UCSD-AML1 (cell line): Measurements from ENCODE around the gene SLC39A1.

Experiments
- DNase-seq: peaks from one replicate; lab custom pipeline; 2025; ENCODE audit not compliant: unreplicated experiment; lab: John Stamatoyannopoulos, UW

Gene SLC39A1

GRCh38 chr1:153977250-153978240 is 14.2 kb upstream of the SLC39A1 start, which contains the start of gene JTB:
JTB (minus strand) TSS chr1:153977674; CDS start chr1:153977252, 422 bp downstream.
- peak; percentile 84 for DNase-seq

GRCh38 chr1:153976819-153977249 is 13.5 kb upstream of the SLC39A1 start:
- no peak for DNase-seq

GRCh38 chr1:153973525-153973924 is 10.2 kb upstream of the SLC39A1 start:
- DNase-seq = no peak

- no peak for DNase-seq
Measured at GRCh38 chr1:153973071-153973470, 9.7 kb upstream of the SLC39A1 start.

- DNase-seq = no peak
Measured at GRCh38 chr1:153970346-153970745, 7.0 kb upstream of the SLC39A1 start.

GRCh38 chr1:153968972-153969371 is 5.6 kb upstream of the SLC39A1 start:
- no peak for DNase-seq

- DNase-seq = peak; percentile 32
Measured at GRCh38 chr1:153968408-153968807, 5.1 kb upstream of the SLC39A1 start.

GRCh38 chr1:153968000-153968363 is 4.6 kb upstream of the SLC39A1 start:
- DNase-seq = no peak

- DNase-seq = peak; percentile 90
Measured at GRCh38 chr1:153967107-153967999, 4.0 kb upstream of the SLC39A1 start, which contains the start of gene CREB3L4. CREB3L4 (plus strand) TSS chr1:153967902; CDS start chr1:153968526, 624 bp downstream.

- no peak for DNase-seq
Measured at GRCh38 chr1:153963850-153964331, 554 bp upstream of the SLC39A1 start.

GRCh38 chr1:153962088-153963029 is 978 bp downstream of the SLC39A1 start:
- peak; percentile 32 for DNase-seq

- DNase-seq = no peak
Measured at GRCh38 chr1:153961421-153961820, 1.9 kb downstream of the SLC39A1 start.

- no peak for DNase-seq
Measured at GRCh38 chr1:153960206-153960605, 3.1 kb downstream of the SLC39A1 start.

GRCh38 chr1:153959454-153959853 is 3.9 kb downstream of the SLC39A1 start:
- no peak for DNase-seq

- no peak for DNase-seq
Measured at GRCh38 chr1:153958961-153959260, 4.4 kb downstream of the SLC39A1 start.

GRCh38 chr1:153958111-153958960 is 5.0 kb downstream of the SLC39A1 start, which contains the start of gene CRTC2:
CRTC2 (minus strand) TSS chr1:153958612; CDS start chr1:153958497, 115 bp downstream.
- peak; percentile 94 for DNase-seq

- peak; percentile 64 for DNase-seq
Measured at GRCh38 chr1:153957744-153958110, 5.6 kb downstream of the SLC39A1 start.

- DNase-seq = no peak
Measured at GRCh38 chr1:153956997-153957715, 6.2 kb downstream of the SLC39A1 start.

- DNase-seq = no peak
Measured at GRCh38 chr1:153954826-153955225, 8.5 kb downstream of the SLC39A1 start.
